NOMO-1 (cell line): ENCODE measurements around the gene MBTPS2.

ENCODE experiments used
- DNase-seq, 2 experiments: peaks; one replicate each; lab custom pipeline; 2025; ENCODE audit not compliant: unreplicated experiment in 2 of 2; lab: John Stamatoyannopoulos, UW

The MBTPS2 gene

DNA sequence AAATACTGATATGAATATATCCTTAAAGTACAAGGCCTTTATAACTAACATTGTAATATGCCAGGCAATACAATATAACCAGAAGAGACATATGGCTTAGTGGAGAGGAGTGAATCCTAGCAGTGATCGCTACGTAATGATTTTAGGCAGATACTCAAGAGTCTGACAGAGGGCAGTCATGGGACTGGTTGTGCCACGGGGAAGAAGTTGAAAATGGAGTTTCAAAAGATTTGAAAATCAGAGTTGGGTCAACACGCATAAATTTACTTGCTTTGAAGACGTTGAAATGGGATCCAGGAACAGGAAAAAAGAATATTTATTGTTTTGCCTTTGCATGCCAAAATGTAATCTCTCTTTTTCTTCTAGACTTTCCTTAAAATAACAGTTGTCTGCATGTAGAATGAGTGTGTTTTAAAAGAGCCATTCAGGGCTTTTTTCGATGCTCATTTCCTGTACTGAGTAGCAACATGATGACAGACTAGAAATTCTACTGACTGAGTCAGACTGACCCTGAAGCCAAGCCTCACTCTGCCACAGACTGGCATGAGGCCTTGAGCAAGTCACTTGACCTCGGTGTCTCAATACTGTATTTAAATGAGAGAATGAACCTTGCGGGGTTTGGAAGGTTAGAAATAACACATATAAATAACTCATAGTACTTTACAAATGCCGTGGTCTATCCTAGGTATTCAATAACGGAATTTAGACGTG lies 93.0 kb downstream of the MBTPS2 start:
- DNase-seq = peak; percentile 1 to 10

DNA sequence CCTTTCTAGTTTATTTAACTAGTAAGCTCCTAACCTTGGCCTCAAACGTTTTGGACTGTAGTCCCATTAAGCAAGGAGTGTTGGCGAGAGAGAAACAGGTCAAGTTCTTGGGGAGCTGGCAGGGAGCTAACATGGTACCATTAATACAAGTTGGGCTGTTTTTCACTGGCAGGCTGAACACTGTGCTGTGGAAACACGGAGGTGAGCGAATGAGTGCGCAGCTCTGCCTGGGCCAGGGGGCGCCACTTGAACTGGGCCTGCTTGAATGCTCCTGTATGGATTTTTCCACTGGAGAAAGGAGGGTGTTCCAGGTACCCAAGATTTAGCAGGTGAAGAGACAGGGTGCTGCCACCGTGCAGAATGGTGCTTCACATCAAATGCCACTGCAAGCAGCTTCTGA lies 93.7 kb downstream of the MBTPS2 start:
- no peak for DNase-seq

DNA sequence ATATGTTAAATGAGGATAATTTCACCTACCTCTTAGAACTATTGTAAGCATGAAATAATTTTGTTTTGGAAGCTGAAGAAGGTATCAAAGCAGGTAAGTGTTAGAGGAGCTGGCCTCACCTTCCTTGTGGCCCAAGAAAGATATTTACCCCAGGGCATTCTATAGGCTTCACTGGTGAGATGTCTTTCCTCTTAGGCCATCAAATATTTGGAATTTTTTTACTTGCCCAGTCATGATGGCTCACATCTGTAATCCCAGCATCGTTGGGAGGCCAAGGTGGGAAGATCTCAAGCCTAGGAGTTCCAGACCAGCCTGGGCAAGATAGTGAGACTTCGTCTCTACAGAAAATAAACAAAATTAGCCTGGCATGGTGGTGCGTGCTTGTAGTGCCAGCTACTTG lies 95.0 kb downstream of the MBTPS2 start:
- no peak for DNase-seq
